DND-41 (cell line): Measurements from ENCODE around the gene TEN1.

Source experiments
- ATAC-seq: fragments of 200-7000 bp; cut with Tn5 transposase; 3 replicates; pipeline ENCODE4 v1.9.1; 2021; ENCODE audit warnings: low read depth; ENCODE audit not compliant: insufficient read depth
- DNase-seq: peaks from one replicate; pipeline ENCODE4 v3.0.0-alpha.2; 2020
- H2AFZ ChIP-seq: 2 replicates; pipeline ENCODE4 v1.6.0; 2012; ENCODE audit warnings: low read depth, low read length
- H3K27ac ChIP-seq: 2 replicates; pipeline ENCODE4 v1.5.1; 2012; ENCODE audit warnings: low read length, inconsistent platforms
- H3K27me3 ChIP-seq: fragments of 200-600 bp; sonication (generic); 2 replicates; pipeline ENCODE4 v1.6.0; 2012; ENCODE audit warnings: low read length, mild to moderate bottlenecking, inconsistent platforms; ENCODE audit not compliant: insufficient read depth, poor library complexity
- H3K36me3 ChIP-seq: 2 replicates; pipeline ENCODE4 v1.5.1; 2012; ENCODE audit warnings: low read length, inconsistent platforms; ENCODE audit not compliant: insufficient read depth
- H3K4me1 ChIP-seq: 2 replicates; pipeline ENCODE4 v1.5.1; 2012; ENCODE audit warnings: mild to moderate bottlenecking, low read length; ENCODE audit not compliant: insufficient read depth
- H3K4me2 ChIP-seq: 2 replicates; pipeline ENCODE4 v1.6.0; 2012; ENCODE audit warnings: mild to moderate bottlenecking, moderate library complexity, low read length, inconsistent platforms; ENCODE audit not compliant: insufficient read depth
- H3K4me3 ChIP-seq, 2 experiments: fragments of 200-600 bp in 1 of 2; shearing (Covaris generic) in 1 of 2; 2 replicates each; pipeline ENCODE4 v1.5.1; 2012 to 2016; ENCODE audit warnings: inconsistent platforms in 2 of 2, low read length in 2 of 2, mild to moderate bottlenecking in 2 of 2, low read depth in 1 of 2, moderate library complexity in 1 of 2
- H3K79me2 ChIP-seq: 2 replicates; pipeline ENCODE4 v1.6.0; 2012; ENCODE audit warnings: low read length, inconsistent platforms; ENCODE audit not compliant: insufficient read depth
- H3K9ac ChIP-seq: 2 replicates; pipeline ENCODE4 v1.6.0; 2012; ENCODE audit warnings: low read depth, mild to moderate bottlenecking, inconsistent platforms, low read length, moderate library complexity
- H3K9me3 ChIP-seq: 2 replicates; pipeline ENCODE4 v1.5.1; 2012; ENCODE audit warnings: low read length, moderate library complexity, mild to moderate bottlenecking, inconsistent platforms; ENCODE audit not compliant: insufficient read depth, severe bottlenecking
- H4K20me1 ChIP-seq: 2 replicates; pipeline ENCODE4 v1.6.0; 2012; ENCODE audit warnings: low read length; ENCODE audit not compliant: insufficient read depth
- CTCF ChIP-seq: IDR thresholded peaks from 2 replicates; pipeline ENCODE4 v1.5.1; 2012; ENCODE audit warnings: borderline replicate concordance, low read length, moderate library complexity, mild to moderate bottlenecking; ENCODE audit not compliant: poor library complexity, severe bottlenecking; ENCODE audit errors: extremely low read depth
- EZH2 ChIP-seq: IDR thresholded peaks from 3 replicates; pipeline ENCODE4 v1.6.1; 2012; ENCODE audit warnings: borderline replicate concordance, low read depth, mild to moderate bottlenecking, moderate library complexity, low read length, inconsistent platforms; ENCODE audit not compliant: severe bottlenecking

The TEN1 gene

GRCh38 chr17:76022973-76023899 lies 44.2 kb downstream of the TEN1 start:
- Histone ChIP-seq H3K4me3 (no peak overlapping the region), H3K27me3 (no peaks in the 10 kb centered on the region), H3K79me2 (no peaks in the 10 kb centered on the region), H4K20me1 (no peaks in the 10 kb centered on the region), H3K4me2 (no peak overlapping the region), H3K9ac (no peak overlapping the region), H3K27ac (no peak overlapping the region), H2AFZ (no peak overlapping the region), H3K4me1 (peaks cover 2% of the 10 kb centered on the region; the same call in 1 of the 2 replicates), H3K36me3 (no peaks in the 10 kb centered on the region), H3K9me3 (no peaks in the 10 kb centered on the region)
- DNase-seq: no peak
- ATAC-seq: no peak
- no peak for TF ChIP-seq EZH2
- TF ChIP-seq CTCF: no peak

GRCh38 chr17:76023900-76024237 lies 44.8 kb downstream of the TEN1 start:
- DNase-seq (no peak), ATAC-seq (no peak)
- peaks cover 8% of the 10 kb centered on the region for H3K4me1 ChIP-seq
- H3K27me3 ChIP-seq: no peaks in the 10 kb centered on the region
- TF ChIP-seq CTCF: no peak
- TF ChIP-seq EZH2: no peak
- no peak overlapping the region for H3K27ac ChIP-seq
- H4K20me1 ChIP-seq: no peaks in the 10 kb centered on the region
- no peaks in the 10 kb centered on the region for H3K9me3 ChIP-seq
- H3K9ac ChIP-seq: no peak overlapping the region
- H3K36me3 ChIP-seq: no peaks in the 10 kb centered on the region
- H3K4me2 ChIP-seq: no peak overlapping the region
- no peaks in the 10 kb centered on the region for H3K79me2 ChIP-seq
- H3K4me3 ChIP-seq: no peak overlapping the region
- no peak overlapping the region for H2AFZ ChIP-seq

- H3K79me2 ChIP-seq: no peaks in the 10 kb centered on the region
- no peaks in the 10 kb centered on the region for H3K9me3 ChIP-seq
- H2AFZ ChIP-seq: no peak overlapping the region
- H3K36me3 ChIP-seq: no peaks in the 10 kb centered on the region
- no peak overlapping the region for H3K4me3 ChIP-seq
- H4K20me1 ChIP-seq: no peaks in the 10 kb centered on the region
- no peak for ATAC-seq
- TF ChIP-seq EZH2 (no peak), CTCF (no peak)
- H3K27me3 ChIP-seq: no peaks in the 10 kb centered on the region
- H3K4me2 ChIP-seq: no peak overlapping the region
- no peak overlapping the region for H3K27ac ChIP-seq
- H3K9ac ChIP-seq: no peak overlapping the region
- DNase-seq: no peak
- peaks cover 13% of the 10 kb centered on the region for H3K4me1 ChIP-seq
Measured at GRCh38 chr17:76024353-76024752, 45.3 kb downstream of the TEN1 start.
